OCI-M1 (cell line): ENCODE data around the gene ATCAY.
"Not testable (repeated sequence)": the region's sequence is repeated elsewhere in the genome, so short reads cannot be mapped to it uniquely, and the experiment has no call there.

Experiments
- DNase-seq: peaks from one replicate; lab custom pipeline; 2025; lab: John Stamatoyannopoulos, UW

ATCAY gene

GRCh38 chr19:3949294-3949693 lies 68.8 kb downstream of the ATCAY start:
- no peak for DNase-seq

- DNase-seq = peak; percentile 28
Observed at GRCh38 chr19:3949997-3950859, 69.7 kb downstream of the ATCAY start.

- peak; percentile 68 for DNase-seq
Observed at GRCh38 chr19:3950871-3951861, 70.7 kb downstream of the ATCAY start.

- DNase-seq = not testable (repeated sequence)
Observed at GRCh38 chr19:3952755-3953276, 72.3 kb downstream of the ATCAY start.

- no peak for DNase-seq
Observed at GRCh38 chr19:3954107-3954506, 73.6 kb downstream of the ATCAY start.

- DNase-seq = not testable (repeated sequence)
Observed at GRCh38 chr19:3955276-3955675, 74.8 kb downstream of the ATCAY start.

- DNase-seq = no peak
Observed at GRCh38 chr19:3955688-3956087, 75.2 kb downstream of the ATCAY start.

GRCh38 chr19:3958836-3959765 lies 78.6 kb downstream of the ATCAY start:
- no peak for DNase-seq

GRCh38 chr19:3959766-3960131 lies 79.3 kb downstream of the ATCAY start:
- DNase-seq = no peak

- no peak for DNase-seq
Observed at GRCh38 chr19:3961007-3961406, 80.5 kb downstream of the ATCAY start.

- DNase-seq = no peak
Observed at GRCh38 chr19:3963458-3964255, 83.2 kb downstream of the ATCAY start.

- DNase-seq = no peak
Observed at GRCh38 chr19:3964256-3965194, 84.0 kb downstream of the ATCAY start.

- DNase-seq = no peak
Observed at GRCh38 chr19:3966051-3967017, 85.8 kb downstream of the ATCAY start.

- not testable (repeated sequence) for DNase-seq
Observed at GRCh38 chr19:3967983-3968382, 87.5 kb downstream of the ATCAY start.

- peak; percentile 6 for DNase-seq
Observed at GRCh38 chr19:3968556-3969434, 88.3 kb downstream of the ATCAY start.

- no peak for DNase-seq
Observed at GRCh38 chr19:3969435-3970312, 89.2 kb downstream of the ATCAY start.
